Left cardiac atrium (tissue), 4 donors: ENCODE results near the gene CYP2A13. TPM values are rescaled to one million over a fixed set of nuclear protein-coding genes. Genes with fewer than 3 reads are reported as not detected.
A peak's percentile ranks its signal among the peaks of the same experiment; 100 is the strongest.
"Not testable (repeated sequence)": the region's sequence is repeated elsewhere in the genome, so short reads cannot be mapped to it uniquely, and the experiment has no call there.

Experiments
- ATAC-seq, 2 donors: fragments of 200-7000 bp; cut with Tn5 transposase; one replicate each; pipeline ENCODE4 v1.9.1; 2020; ENCODE audit warnings: mild to moderate bottlenecking in 2 of 2, moderate library complexity in 2 of 2
- DNase-seq: peaks from one replicate; pipeline ENCODE4 v3.0.0-alpha.2; 2020
- intact Hi-C, 2 donors: fragments of 100-400 bp; cut with DNase I; formaldehyde crosslinking; loops; one replicate each; pipeline versions ENCODE4 v1.14.1 to v1.15.1; 2022 to 2023
- long read RNA-seq: library from polyadenylated mRNA; unstranded; transcript quantifications from one replicate; pipeline ENCODE4 v2.0.0, GENCODE V29; 2021
- total RNA-seq, 2 donors: library from RNA; stranded (reverse); fragmentation: NEBNext Ultra II Directional; extraction: Animal tissue kit (Norgen Biotek cat#: 25700); gene quantifications; one replicate each; pipeline ENCODE4 v1.2.1, GENCODE V29; 2021
- donor health status: DM: no; HTN: yes; CAD: no.
- donor health status: DM: no; HTN: yes; CAD: no; lungs with severe emphysema.
- donor health status: DM: yes; HTN: yes; CAD: no.
- donor health status: Dilated cardiomyopathy.

The CYP2A13 gene
- total RNA-seq, result not detected
- long read RNA-seq, result 0 reads

- intact Hi-C loops, result no loop called here
- DNase-seq (no peak), ATAC-seq (no peak)
These were observed at the start of gene CYP2A13 for GRCh38 chr19:41088151-41088550. Gene CYP2A13, plus strand, starts transcription at chr19:41088451. Its CDS starts 21 bp downstream, at chr19:41088472.

GRCh38 chr19:41039806-41040205 lies 48.4 kb upstream of the CYP2A13 start:
- intact Hi-C loops, result no loop called here
- ATAC-seq (no peak), DNase-seq (no peak)

- ATAC-seq, intact Hi-C loops, DNase-seq: not testable (repeated sequence)
These were observed 43.2 kb upstream of the CYP2A13 start for GRCh38 chr19:41045095-41045494.

- DNase-seq (no peak), ATAC-seq (no peak)
- intact Hi-C loops, result no loop called here
These were observed 37.8 kb upstream of the CYP2A13 start for GRCh38 chr19:41050426-41050825.

- intact Hi-C loops, ATAC-seq, DNase-seq: not testable (repeated sequence)
These were observed 36.1 kb upstream of the CYP2A13 start for GRCh38 chr19:41052162-41052561.

- ATAC-seq, intact Hi-C loops, DNase-seq: not testable (repeated sequence)
These were observed 34.9 kb upstream of the CYP2A13 start for GRCh38 chr19:41053331-41053730.

- DNase-seq (no peak), ATAC-seq (peak in 1 of 2 donors; percentile 53)
- intact Hi-C loops, result no loop called here
These were observed 23.2 kb upstream of the CYP2A13 start for GRCh38 chr19:41064974-41065569.

- DNase-seq (no peak), ATAC-seq (no peak)
- intact Hi-C loops, result no loop called here
These were observed 12.0 kb upstream of the CYP2A13 start for GRCh38 chr19:41076286-41076685.

GRCh38 chr19:41083516-41083915 lies 4.7 kb upstream of the CYP2A13 start:
- ATAC-seq (peak in 1 of 2 donors; percentile 67), DNase-seq (no peak)
- intact Hi-C loops, result no loop called here

GRCh38 chr19:41085748-41086415 lies 2.4 kb upstream of the CYP2A13 start:
- intact Hi-C loops, result no loop called here
- ATAC-seq, result no peak
- no peak for DNase-seq

- intact Hi-C loops, result no loop called here
- DNase-seq (no peak), ATAC-seq (no peak)
These were observed 1.7 kb downstream of the CYP2A13 start for GRCh38 chr19:41089959-41090358.

- intact Hi-C loops, result no loop called here
- DNase-seq (no peak), ATAC-seq (no peak)
These were observed 7.5 kb downstream of the CYP2A13 start for GRCh38 chr19:41095703-41096102.

- ATAC-seq (no peak), DNase-seq (no peak)
- intact Hi-C loops, result no loop called here
These were observed 8.1 kb downstream of the CYP2A13 start for GRCh38 chr19:41096353-41096752.

GRCh38 chr19:41097302-41097701 lies 9.1 kb downstream of the CYP2A13 start:
- no peak for ATAC-seq
- intact Hi-C loops, result no loop called here
- DNase-seq, result no peak

- intact Hi-C loops, result no loop called here
- no peak for DNase-seq
- ATAC-seq, result no peak
These were observed 10.5 kb downstream of the CYP2A13 start for GRCh38 chr19:41098762-41099161.

GRCh38 chr19:41102210-41102609 lies 14.0 kb downstream of the CYP2A13 start:
- ATAC-seq, result not testable (repeated sequence)

GRCh38 chr19:41106177-41106576 lies 17.9 kb downstream of the CYP2A13 start:
- no peak for ATAC-seq
- intact Hi-C loops, result no loop called here

More at GRCh38 chr19:41102210-41102609, 14.0 kb downstream of the CYP2A13 start:
- DNase-seq, intact Hi-C loops: not testable (repeated sequence)

GRCh38 chr19:41111296-41111695 lies 23.0 kb downstream of the CYP2A13 start:
- ATAC-seq, result no peak
- no peak for DNase-seq
- intact Hi-C loops, result no loop called here

More at GRCh38 chr19:41106177-41106576, 17.9 kb downstream of the CYP2A13 start:
- no peak for DNase-seq

- DNase-seq, result no peak
- ATAC-seq, result no peak
- intact Hi-C loops, result no loop called here
These were observed 23.6 kb downstream of the CYP2A13 start for GRCh38 chr19:41111750-41112295.

GRCh38 chr19:41112728-41113290 lies 24.6 kb downstream of the CYP2A13 start:
- DNase-seq (no peak), ATAC-seq (no peak)
- intact Hi-C loops, result no loop called here
